ENCODE results near the gene P2RX7. TPM values are rescaled to one million over a fixed set of nuclear protein-coding genes. Genes with fewer than 3 reads are reported as not detected.

Gene P2RX7
- total RNA-seq, 1 donor from 2014 or later: 0.82 TPM

DNA sequence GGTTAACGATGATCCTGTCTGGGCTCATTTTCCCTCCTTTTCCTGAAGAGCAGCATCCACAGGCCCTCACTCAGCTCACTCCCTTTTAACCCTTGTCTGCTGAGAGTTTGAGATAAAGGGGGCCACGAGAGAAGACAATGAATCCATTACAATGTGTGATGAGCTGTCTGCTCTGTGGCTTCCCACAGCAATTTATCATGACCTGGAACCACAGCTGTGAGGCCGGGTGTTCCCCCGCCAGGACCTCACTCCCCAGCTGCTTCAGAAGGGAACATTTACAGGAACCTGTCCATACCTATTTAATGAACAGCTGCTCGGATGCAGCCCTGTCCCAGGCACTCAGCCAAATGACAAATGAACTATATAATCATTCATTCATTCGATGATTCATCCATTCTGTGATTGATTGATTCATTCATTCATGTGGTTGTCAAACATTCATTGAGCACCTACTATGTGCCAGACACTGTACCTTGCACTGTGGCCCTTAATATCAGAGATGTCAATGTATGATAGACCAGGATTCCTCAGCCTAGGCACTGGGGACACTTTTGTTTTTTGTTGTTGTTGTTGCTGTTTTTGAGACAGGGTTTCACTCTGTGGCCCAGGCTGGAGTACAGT lies 18.5 kb upstream of the P2RX7 start:
- Mint-ChIP-seq H3K36me3 (ENCODE audit: low read depth, unreplicated experiment) (peaks cover 3% of the 10 kb centered on the region), H3K27ac (ENCODE audit: unreplicated experiment) (no peak overlapping the region), H3K4me1 (ENCODE audit: unreplicated experiment) (no peaks in the 10 kb centered on the region), H3K4me3 (ENCODE audit: unreplicated experiment) (no peak overlapping the region), H3K9me3 (ENCODE audit: unreplicated experiment) (no peaks in the 10 kb centered on the region), H3K27me3 (ENCODE audit: unreplicated experiment) (no peaks in the 10 kb centered on the region)
- no peak for TF ChIP-seq CTCF (IDR thresholded peaks at IDR 0.05; ENCODE audit: unreplicated experiment)
- DNase-seq (ENCODE audit: low spot score): no peak

GRCh38 chr12:121114806-121115205 lies 17.9 kb upstream of the P2RX7 start:
- Mint-ChIP-seq H3K27me3 (ENCODE audit: unreplicated experiment) (no peaks in the 10 kb centered on the region), H3K9me3 (ENCODE audit: unreplicated experiment) (no peaks in the 10 kb centered on the region), H3K4me1 (ENCODE audit: unreplicated experiment) (no peaks in the 10 kb centered on the region), H3K4me3 (ENCODE audit: unreplicated experiment) (no peak overlapping the region), H3K36me3 (ENCODE audit: low read depth, unreplicated experiment) (peaks cover 3% of the 10 kb centered on the region), H3K27ac (ENCODE audit: unreplicated experiment) (no peak overlapping the region)
- no peak for TF ChIP-seq CTCF (IDR thresholded peaks at IDR 0.05; ENCODE audit: unreplicated experiment)
- no peak for DNase-seq (ENCODE audit: low spot score)

- Mint-ChIP-seq H3K4me3 (ENCODE audit: unreplicated experiment) (no peak overlapping the region), H3K27ac (ENCODE audit: unreplicated experiment) (no peak overlapping the region), H3K36me3 (ENCODE audit: low read depth, unreplicated experiment) (peaks cover 3% of the 10 kb centered on the region), H3K9me3 (ENCODE audit: unreplicated experiment) (no peaks in the 10 kb centered on the region), H3K4me1 (ENCODE audit: unreplicated experiment) (no peaks in the 10 kb centered on the region), H3K27me3 (ENCODE audit: unreplicated experiment) (no peaks in the 10 kb centered on the region)
- no peak for DNase-seq (ENCODE audit: low spot score)
- no peak for TF ChIP-seq CTCF (IDR thresholded peaks at IDR 0.05; ENCODE audit: unreplicated experiment)
Observed at GRCh38 chr12:121115530-121115929, 17.1 kb upstream of the P2RX7 start.

- Mint-ChIP-seq H3K27ac (ENCODE audit: unreplicated experiment) (no peak overlapping the region), H3K27me3 (ENCODE audit: unreplicated experiment) (no peaks in the 10 kb centered on the region), H3K4me3 (ENCODE audit: unreplicated experiment) (no peak overlapping the region), H3K36me3 (ENCODE audit: low read depth, unreplicated experiment) (peaks cover 3% of the 10 kb centered on the region), H3K9me3 (ENCODE audit: unreplicated experiment) (no peaks in the 10 kb centered on the region), H3K4me1 (ENCODE audit: unreplicated experiment) (peaks cover 2% of the 10 kb centered on the region)
- no peak for DNase-seq (ENCODE audit: low spot score)
- no peak for TF ChIP-seq CTCF (IDR thresholded peaks at IDR 0.05; ENCODE audit: unreplicated experiment)
Observed at GRCh38 chr12:121116318-121117225, 16.1 kb upstream of the P2RX7 start.
